ENCODE data around the gene MIS18BP1.
"Not testable (repeated sequence)": the region's sequence is repeated elsewhere in the genome, so short reads cannot be mapped to it uniquely, and the experiment has no call there.

MIS18BP1 gene

DNA sequence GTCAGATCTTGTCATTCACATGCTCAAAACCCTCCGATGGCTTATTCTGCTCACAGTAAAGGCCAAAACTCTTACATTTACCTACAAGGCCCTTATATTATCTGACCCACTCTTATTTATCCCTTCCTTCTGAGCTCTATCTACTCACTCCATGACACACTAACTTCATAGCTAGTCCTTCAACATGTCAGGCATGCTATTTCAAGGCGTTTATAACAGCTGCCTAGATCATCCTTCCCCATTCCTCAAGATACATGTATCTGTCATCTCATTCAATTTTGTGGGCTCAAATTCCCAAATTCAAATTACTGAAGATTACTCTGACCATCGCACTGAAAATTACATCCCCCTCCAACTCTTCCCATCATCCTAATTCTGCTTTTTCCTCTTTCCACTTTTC lies 6.9 kb downstream of the MIS18BP1 start:
- DNase-seq (ENCODE audit: low spot score): no peak

- no peak for DNase-seq (ENCODE audit: low spot score)
Measured at GRCh38 chr14:45242706-45243105, 10.3 kb downstream of the MIS18BP1 start.

DNA sequence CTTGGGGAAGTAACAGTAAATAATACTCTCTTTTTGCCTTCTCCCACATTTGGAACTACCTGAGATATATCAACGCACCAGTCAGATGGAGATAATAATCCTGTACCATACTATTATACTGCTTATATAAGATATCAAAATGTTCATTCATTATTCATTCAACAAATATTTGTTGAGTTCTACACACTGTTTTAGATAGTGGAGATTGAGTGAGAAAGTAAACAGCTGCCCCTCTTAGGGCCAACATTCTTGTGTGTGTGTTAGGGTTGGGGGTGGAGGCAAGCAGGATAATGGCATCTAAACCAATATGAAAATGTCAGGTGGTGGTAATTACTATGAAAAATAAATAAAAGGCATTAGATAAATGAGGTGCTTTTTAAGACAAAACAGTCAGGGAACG lies 14.0 kb downstream of the MIS18BP1 start:
- DNase-seq (ENCODE audit: low spot score): no peak

- DNase-seq (ENCODE audit: low spot score): no peak
Measured at GRCh38 chr14:45227566-45227965, 25.4 kb downstream of the MIS18BP1 start.

DNA sequence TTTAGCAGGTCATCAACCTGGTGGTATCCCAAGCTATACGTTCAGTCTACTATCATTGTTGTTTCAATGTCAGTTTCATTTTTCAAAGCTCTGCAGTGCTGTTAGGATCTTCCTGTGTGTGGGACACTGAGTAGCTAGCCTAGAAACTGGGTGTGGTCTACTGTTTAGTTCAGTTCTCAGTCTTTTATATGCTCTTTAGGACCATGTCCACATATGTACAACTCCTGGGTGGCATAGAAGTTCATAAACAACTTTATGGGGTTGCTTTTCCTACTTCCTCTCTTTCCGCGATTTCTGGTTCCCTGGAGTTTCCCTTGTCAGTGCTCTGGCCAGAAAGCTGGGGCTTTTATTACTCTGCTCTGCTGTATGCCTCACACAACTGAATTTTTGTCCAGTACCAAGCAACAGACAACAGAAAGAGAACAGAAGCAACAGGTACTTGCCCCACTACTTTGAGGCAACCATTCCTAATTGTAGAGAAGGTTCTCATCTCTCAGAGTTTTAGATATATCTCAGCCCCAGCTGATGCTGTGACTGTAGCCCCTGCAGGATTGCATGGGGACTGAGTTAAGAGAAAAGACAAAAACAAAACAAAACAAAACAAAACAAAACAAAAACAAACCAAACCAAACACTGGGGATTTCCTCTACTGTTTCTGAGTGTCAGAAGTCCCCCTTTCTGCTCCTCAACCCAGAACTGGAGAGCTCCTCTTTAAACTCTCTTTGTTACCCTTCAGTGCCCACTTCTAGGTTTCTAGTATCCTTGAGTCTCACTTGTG lies 30.3 kb downstream of the MIS18BP1 start:
- no peak for DNase-seq (ENCODE audit: low spot score)

GRCh38 chr14:45214341-45214740 lies 38.7 kb downstream of the MIS18BP1 start:
- DNase-seq (ENCODE audit: low spot score): not testable (repeated sequence)

- not testable (repeated sequence) for DNase-seq (ENCODE audit: low spot score)
Measured at GRCh38 chr14:45213716-45214115, 39.3 kb downstream of the MIS18BP1 start.

DNA sequence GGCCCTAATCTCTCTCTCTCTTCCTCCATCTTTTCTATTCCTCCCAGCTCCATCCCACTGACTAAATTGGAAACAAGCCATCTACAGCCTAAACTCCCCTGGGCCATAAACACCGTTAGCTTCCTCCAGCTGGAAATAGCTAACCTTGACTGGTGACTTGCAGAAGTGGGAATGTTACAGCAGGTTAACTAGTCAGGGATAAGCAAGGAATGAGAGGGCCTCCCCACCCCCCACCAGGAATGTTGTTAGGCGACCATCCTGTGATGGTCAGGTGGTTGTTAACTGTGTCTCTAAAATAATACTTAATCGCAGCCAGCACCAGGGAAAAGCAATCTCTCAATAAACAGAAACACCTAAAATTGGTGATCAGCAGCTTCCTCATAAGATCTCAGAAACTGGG lies 40.8 kb downstream of the MIS18BP1 start:
- DNase-seq (ENCODE audit: low spot score): no peak

DNA sequence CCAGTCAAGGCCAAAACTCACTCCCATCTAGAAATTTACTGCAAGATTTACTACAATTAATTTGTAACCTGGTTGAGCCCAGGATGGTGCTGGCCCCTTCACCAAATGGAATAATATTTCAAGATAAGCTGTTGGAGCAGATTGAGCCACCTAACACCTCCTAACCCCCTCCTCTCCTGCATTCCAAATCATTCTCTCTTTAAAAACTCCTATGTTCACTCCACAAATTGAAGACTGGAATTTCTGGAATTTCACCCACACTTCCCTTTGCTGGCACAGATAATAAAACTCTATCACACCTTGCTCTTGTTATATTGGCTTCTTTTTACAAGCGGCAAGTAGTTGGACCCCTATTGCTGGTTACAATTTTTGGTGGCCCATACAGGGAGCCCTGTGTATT lies 41.7 kb downstream of the MIS18BP1 start:
- no peak for DNase-seq (ENCODE audit: low spot score)

GRCh38 chr14:45210159-45210558 lies 42.8 kb downstream of the MIS18BP1 start:
- no peak for DNase-seq (ENCODE audit: low spot score)

DNA sequence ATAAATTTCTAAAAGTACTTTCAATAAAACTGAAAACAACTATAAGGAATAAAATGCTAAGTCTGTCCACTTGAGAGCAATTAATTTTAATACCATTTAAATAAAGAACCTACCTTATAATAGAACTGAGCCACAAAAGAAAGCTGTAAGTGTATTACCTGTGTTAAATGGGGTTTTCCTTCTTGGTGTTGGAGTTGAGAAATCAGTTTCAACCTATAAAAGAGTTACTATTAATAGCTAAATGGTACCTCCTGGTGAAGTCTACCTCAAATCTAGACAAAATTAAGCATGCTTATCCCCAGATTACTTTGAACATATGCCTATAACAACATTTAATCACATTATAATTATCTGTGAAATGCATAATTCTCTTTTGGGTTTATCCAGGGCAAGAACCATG lies 48.8 kb downstream of the MIS18BP1 start:
- DNase-seq (ENCODE audit: low spot score): no peak

GRCh38 chr14:45201905-45202304 lies 51.1 kb downstream of the MIS18BP1 start:
- no peak for DNase-seq (ENCODE audit: low spot score)

DNA sequence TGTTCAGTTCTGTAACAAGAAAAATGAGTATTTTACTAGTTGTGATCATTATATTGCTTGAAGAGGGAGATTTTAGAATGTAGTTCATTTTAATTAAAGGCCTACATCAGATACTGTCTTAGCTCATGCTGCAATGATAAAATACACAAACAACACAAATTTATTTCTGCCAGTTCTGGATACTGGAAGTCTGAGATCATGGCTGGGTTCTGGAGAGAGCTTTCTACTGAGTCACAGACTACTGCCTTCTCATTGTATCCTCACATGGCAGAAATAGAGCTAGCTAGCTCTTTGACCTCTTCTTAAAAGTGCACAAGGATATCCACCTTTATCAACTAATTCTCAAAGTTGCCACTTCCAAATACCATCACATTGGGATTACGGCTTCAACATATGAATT lies 53.8 kb downstream of the MIS18BP1 start:
- DNase-seq (ENCODE audit: low spot score): no peak

- DNase-seq (ENCODE audit: low spot score): no peak
Measured at GRCh38 chr14:45198551-45198950, 54.5 kb downstream of the MIS18BP1 start.

- DNase-seq (ENCODE audit: low spot score): no peak
Measured at GRCh38 chr14:45194964-45195363, 58.0 kb downstream of the MIS18BP1 start.

GRCh38 chr14:45185100-45185814 lies 67.7 kb downstream of the MIS18BP1 start:
- DNase-seq (ENCODE audit: low spot score): no peak

DNA sequence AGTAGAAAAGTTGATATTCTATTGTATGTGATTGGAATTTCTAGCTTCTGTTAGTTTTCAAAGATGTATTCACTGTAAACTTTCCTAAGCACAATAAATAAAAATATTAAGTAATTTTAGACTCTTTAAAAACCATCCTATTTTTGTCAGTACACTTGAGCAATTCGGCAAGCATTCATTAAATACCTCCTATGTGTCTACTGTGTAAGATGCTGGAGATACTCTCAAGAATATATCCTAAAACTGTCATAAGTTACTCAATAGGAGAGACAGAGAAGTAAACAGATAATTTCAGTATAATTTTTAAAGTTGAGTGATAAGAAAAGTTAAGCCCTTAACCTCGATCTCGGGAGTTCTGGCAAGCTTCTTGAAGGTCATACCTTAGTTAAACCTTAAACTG lies 71.2 kb downstream of the MIS18BP1 start:
- DNase-seq (ENCODE audit: low spot score): no peak

DNA sequence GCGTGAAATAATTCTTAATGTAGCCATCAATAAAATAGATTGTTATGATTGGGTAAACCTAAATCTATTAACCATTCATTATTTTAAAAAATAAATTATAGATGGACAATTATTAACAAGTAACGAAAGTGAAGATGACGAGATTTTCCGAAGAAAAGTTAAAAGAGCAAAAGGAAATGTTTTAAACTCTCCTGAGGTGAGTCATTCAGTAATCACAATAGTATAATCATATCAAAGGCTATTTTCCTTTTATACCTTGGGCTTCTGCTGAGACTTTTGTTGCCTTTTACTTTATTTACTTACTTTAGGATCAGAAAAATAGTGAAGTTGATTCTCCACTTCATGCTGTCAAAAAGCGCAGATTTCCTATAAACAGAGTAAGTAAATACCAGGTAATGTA lies 71.7 kb downstream of the MIS18BP1 start:
- no peak for DNase-seq (ENCODE audit: low spot score)

DNA sequence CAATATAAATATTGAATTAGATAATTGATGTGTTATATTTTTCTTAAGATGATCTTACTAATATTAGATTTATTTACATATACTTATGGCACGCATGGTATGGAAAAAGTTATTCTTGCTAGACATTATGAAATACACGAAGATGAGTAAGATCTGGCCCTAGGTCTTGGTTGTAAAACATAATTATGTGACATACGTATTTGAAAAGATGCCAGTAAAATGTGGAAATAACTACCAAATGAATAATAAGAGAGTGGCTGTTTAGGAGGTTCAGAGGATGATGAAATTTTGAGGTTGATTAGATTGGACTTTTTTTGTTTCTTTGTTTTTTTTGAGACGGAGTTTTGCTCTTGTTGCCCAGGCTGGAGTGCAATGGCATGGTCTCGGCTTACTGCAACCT lies 75.9 kb downstream of the MIS18BP1 start:
- no peak for DNase-seq (ENCODE audit: low spot score)

DNA sequence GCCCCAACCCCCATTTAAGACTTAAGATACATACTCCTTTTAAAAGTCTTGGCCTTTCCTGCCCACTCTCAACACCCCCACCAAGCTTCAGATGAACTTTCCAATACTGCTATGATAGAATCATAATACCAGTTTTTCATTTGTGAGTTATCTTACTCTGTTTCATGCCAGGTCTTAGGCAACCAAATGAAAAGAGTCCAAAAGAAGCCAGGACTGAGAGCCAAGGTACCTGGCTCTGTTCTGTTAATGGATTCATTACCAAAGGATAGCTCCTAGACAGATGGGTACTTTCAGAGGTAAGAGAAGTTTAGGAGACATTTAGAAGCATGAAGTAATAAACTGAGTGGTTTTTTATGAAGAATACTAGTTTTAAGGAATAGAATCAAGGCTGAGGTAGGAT lies 83.1 kb downstream of the MIS18BP1 start:
- DNase-seq (ENCODE audit: low spot score): no peak

DNA sequence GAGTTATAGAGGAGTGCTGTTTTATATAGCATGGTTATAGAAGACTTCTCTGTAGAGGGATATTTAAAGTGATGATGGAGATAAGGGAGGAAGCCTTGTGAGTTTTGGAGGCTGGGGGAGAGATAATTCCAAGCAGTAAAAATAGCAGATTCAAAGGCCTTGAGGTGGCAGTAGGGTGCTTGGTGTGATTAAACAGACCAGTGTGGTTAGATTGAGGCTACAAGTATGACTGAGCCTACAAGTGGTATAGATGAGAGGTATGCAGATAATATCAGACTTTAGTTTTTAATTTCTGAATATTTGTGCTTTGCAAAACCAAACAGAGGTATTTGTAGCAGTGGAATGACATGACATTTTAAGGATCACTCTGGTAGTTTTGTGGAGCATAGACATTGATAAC lies 96.9 kb downstream of the MIS18BP1 start:
- no peak for DNase-seq (ENCODE audit: low spot score)

Data from SW480 (cell line).